CD4-positive, alpha-beta T cell (primary cell): Measurements from ENCODE around the gene KDELR1. TPM values are rescaled to one million over a fixed set of nuclear protein-coding genes. Genes with fewer than 3 reads are reported as not detected.

Experiments used
- ATAC-seq: fragments of 200-7000 bp; cut with Tn5 transposase; one replicate; pipeline ENCODE4 v1.10.0; 2022; ENCODE audit warnings: mild to moderate bottlenecking; ENCODE audit not compliant: poor library complexity
- CTCF ChIA-PET: fragments of 350-600 bp; sonication (Branson Sonifier 250); formaldehyde crosslinking; loops from one replicate; lab custom pipeline; 2021; ENCODE audit warnings: antibody characterized with exemption, inconsistent platforms; lab: Charles Lee
- POLR2A ChIA-PET: fragments of 350-600 bp; sonication (Branson Sonifier 250); formaldehyde crosslinking; loops from one replicate; lab custom pipeline; 2021; ENCODE audit warnings: antibody characterized with exemption, inconsistent platforms; lab: Charles Lee
- DNase-seq, 14 experiments: peaks; one replicate each; pipeline ENCODE4 v3.0.0-alpha.2; 2013 to 2020; ENCODE audit warnings: mixed read lengths in 2 of 14
- H3K27ac ChIP-seq, 2 donors: one replicate each; pipeline versions ENCODE4 v1.5.1 to v1.7.0; 2013; ENCODE audit warnings: low read length in 2 of 2, low read depth in 1 of 2, mild to moderate bottlenecking in 1 of 2
- H3K27me3 ChIP-seq, 2 experiments: 1 replicate in 1 of 2; 2 replicates in 1 of 2; pipeline versions ENCODE4 v1.6.1 to v1.7.0; 2013; ENCODE audit warnings: low read length in 2 of 2, control low read depth in 1 of 2, mild to moderate bottlenecking in 1 of 2, moderate library complexity in 1 of 2; ENCODE audit not compliant: insufficient read depth in 2 of 2, control insufficient read depth in 1 of 2
- H3K36me3 ChIP-seq: one replicate; pipeline ENCODE4 v1.6.1; 2013; ENCODE audit warnings: low read length, control low read depth; ENCODE audit not compliant: insufficient read depth
- H3K4me1 ChIP-seq: one replicate; pipeline ENCODE4 v1.6.1; 2013; ENCODE audit warnings: low read length, control low read depth; ENCODE audit not compliant: insufficient read depth
- H3K4me3 ChIP-seq: one replicate; pipeline ENCODE4 v1.5.1; 2013; ENCODE audit warnings: mild to moderate bottlenecking, low read length, moderate library complexity
- H3K9me3 ChIP-seq, 2 experiments: 1 replicate in 1 of 2; 2 replicates in 1 of 2; pipeline versions ENCODE4 v1.6.1 to v1.7.0; 2013; ENCODE audit warnings: low read length in 2 of 2, mild to moderate bottlenecking in 2 of 2, control low read depth in 1 of 2, moderate library complexity in 1 of 2; ENCODE audit not compliant: control insufficient read depth in 1 of 2, insufficient read depth in 1 of 2
- H3K27ac Mint-ChIP-seq: one replicate; pipeline ENCODE4 v1.8.0; 2020; ENCODE audit warnings: mixed read lengths
- H3K27me3 Mint-ChIP-seq: one replicate; pipeline ENCODE4 v1.8.0; 2021; ENCODE audit warnings: mixed read lengths
- H3K36me3 Mint-ChIP-seq: one replicate; pipeline ENCODE4 v1.8.0; 2021; ENCODE audit warnings: low read depth, mixed read lengths
- H3K4me1 Mint-ChIP-seq: one replicate; pipeline ENCODE4 v1.8.0; 2021; ENCODE audit warnings: low read depth, mixed read lengths
- H3K4me3 Mint-ChIP-seq: one replicate; pipeline ENCODE4 v1.8.0; 2020; ENCODE audit warnings: mild to moderate bottlenecking, mixed read lengths
- H3K9me3 Mint-ChIP-seq: one replicate; pipeline ENCODE4 v1.8.0; 2020; ENCODE audit warnings: mixed read lengths
- intact Hi-C, 2 experiments: fragments of 100-400 bp; cut with DNase I in 1 of 2; cut with micrococcal nuclease in 1 of 2; formaldehyde crosslinking; loops; one replicate each; pipeline versions ENCODE4 v1.15.1 to v1.9.0; 2023 to 2025; cut with DNase I, micrococcal nuclease
- total RNA-seq, 174 experiments: library from RNA in 2 of 174; stranded (reverse) in 2 of 174; gene quantifications; one replicate each; pipeline ENCODE4 v1.2.3 and lab custom pipeline; 2021 to 2026
- TF ChIP-seq, protein P1 (sequence below): fragments of 200-600 bp; IDR thresholded peaks from one replicate; pipeline ENCODE4 v1.8.0; 2022; ENCODE audit warnings: antibody characterized with exemption, mild to moderate bottlenecking

The KDELR1 gene
- total RNA-seq, 2 experiments from 2014 or later, result 32.2 to 39.6 TPM

DNA sequence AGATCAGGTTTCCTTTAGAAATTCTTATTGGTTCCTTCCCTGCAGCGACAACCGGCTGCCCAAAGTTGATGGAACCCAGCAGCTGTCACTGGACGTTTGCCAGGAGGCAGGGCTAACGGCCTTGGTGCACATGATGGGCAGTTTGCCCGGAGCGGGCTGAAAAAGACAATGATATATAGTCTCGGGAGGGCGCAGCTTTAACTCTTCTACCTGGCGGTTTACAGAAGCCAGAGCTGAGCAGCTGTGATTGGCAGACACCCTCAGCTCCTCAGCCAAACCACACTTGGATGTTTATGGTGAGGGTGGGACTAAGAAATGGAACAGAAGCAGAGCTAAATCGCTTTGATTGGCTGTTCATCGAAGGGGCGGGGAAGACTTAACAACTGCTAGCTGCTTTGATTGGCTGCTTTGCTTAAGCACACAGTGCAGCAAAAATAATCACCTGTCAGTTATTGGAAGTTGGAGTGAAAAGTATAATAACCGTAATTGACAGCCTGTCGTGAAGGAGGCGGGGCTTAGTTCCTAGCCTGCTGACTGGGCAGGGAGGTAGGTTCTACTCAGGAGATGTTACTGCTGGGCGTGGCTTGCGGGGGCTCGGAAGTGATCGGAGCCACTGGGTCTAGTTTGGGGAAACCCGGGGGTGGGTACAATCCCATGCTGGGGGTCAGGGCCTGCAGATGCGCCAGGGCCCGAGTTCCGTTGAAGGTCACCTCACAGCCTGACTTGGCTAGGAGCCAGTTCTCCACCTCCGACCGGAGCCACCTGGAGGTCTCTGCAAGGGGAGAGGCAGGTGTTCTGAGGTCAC is 58.5 kb downstream of the KDELR1 start:
- ChIA-PET POLR2A (interaction anchor here (0.7 to 6.4 kb wide), 24 partner anchors 11 to 1059 kb away, joined by 3 to 360 read pairs (median 4); partner anchors contain the start of genes CA11, CARD8, DBP and DHX34), CTCF (interaction anchor here (1.4 to 4.0 kb wide), 8 partner anchors 11 to 87 kb away, joined by 5 to 159 read pairs (median 7); partner anchors contain the start of genes EMP3, SYNGR4 and TMEM143)
- TF ChIP-seq, protein P1, sequence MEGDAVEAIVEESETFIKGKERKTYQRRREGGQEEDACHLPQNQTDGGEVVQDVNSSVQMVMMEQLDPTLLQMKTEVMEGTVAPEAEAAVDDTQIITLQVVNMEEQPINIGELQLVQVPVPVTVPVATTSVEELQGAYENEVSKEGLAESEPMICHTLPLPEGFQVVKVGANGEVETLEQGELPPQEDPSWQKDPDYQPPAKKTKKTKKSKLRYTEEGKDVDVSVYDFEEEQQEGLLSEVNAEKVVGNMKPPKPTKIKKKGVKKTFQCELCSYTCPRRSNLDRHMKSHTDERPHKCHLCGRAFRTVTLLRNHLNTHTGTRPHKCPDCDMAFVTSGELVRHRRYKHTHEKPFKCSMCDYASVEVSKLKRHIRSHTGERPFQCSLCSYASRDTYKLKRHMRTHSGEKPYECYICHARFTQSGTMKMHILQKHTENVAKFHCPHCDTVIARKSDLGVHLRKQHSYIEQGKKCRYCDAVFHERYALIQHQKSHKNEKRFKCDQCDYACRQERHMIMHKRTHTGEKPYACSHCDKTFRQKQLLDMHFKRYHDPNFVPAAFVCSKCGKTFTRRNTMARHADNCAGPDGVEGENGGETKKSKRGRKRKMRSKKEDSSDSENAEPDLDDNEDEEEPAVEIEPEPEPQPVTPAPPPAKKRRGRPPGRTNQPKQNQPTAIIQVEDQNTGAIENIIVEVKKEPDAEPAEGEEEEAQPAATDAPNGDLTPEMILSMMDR, result no peak
- DNase-seq, result peak; percentile 88 to 100 (median 93)
- H3K36me3 ChIP-seq, result peaks cover 29% of the 10 kb centered on the region
- H3K4me1 Mint-ChIP-seq, result peaks cover 53% of the 10 kb centered on the region
- H3K27me3 Mint-ChIP-seq, result no peaks in the 10 kb centered on the region
- peaks cover 46% of the 10 kb centered on the region for H3K36me3 Mint-ChIP-seq
- peaks cover 66% of the 10 kb centered on the region for H3K4me1 ChIP-seq
- H3K4me3 ChIP-seq, result peak overlapping the region; percentile 97
- H3K27me3 ChIP-seq, result no peaks in the 10 kb centered on the region
- peak overlapping the region; percentile 99 for H3K27ac Mint-ChIP-seq
- peak overlapping the region; percentile 97 for H3K27ac ChIP-seq
- intact Hi-C loops, result loop anchor here (1.0 to 5.0 kb wide), 6 partner anchors 8 to 304 kb away; partner anchors contain the start of genes CYTH2 (in 1 of the 2), DBP (in 1 of the 2), EMP3 (in 1 of the 2) and FAM83E (in 1 of the 2)
- H3K9me3 Mint-ChIP-seq, result no peaks in the 10 kb centered on the region
- H3K9me3 ChIP-seq, result no peaks in the 10 kb centered on the region
- peak; percentile 70 for ATAC-seq
- peak overlapping the region; percentile 89 for H3K4me3 Mint-ChIP-seq

Other genes starting within 250 kb of the KDELR1 start
- gene LIG1, start 221.2 kb downstream of the KDELR1 start, total RNA-seq, result 10 to 100 TPM; 62.8 to 70.7 TPM
- 1 to 10 TPM; 2.5 to 3.1 TPM for gene ZSWIM9, start 220.9 kb downstream of the KDELR1 start, total RNA-seq
- gene CARD8, start 135.6 kb downstream of the KDELR1 start, total RNA-seq, result 10 to 100 TPM; 71.1 to 73.1 TPM
- gene ZNF114, start 121.5 kb downstream of the KDELR1 start, total RNA-seq, result not detected
- gene EMP3, start 66.0 kb downstream of the KDELR1 start, total RNA-seq, result 100 to 1,000 TPM; 185 to 201 TPM
- 10 to 100 TPM in 1 of 2 experiments, 1 to 10 TPM in 1; 9.4 to 11.0 TPM for gene TMEM143, start 27.6 kb downstream of the KDELR1 start, total RNA-seq
- gene SYNGR4, start 27.2 kb downstream of the KDELR1 start, total RNA-seq, result not detected
- under 1 TPM in 1 of 2 experiments, not detected in 1; 0.06 TPM for gene GRIN2D, start 2.1 kb upstream of the KDELR1 start, total RNA-seq
- gene GRWD1, start 54.4 kb upstream of the KDELR1 start, total RNA-seq, result 10 to 100 TPM; 21.4 to 21.7 TPM
- 1 to 10 TPM; 1.7 to 2.0 TPM for gene KCNJ14, start 64.0 kb upstream of the KDELR1 start, total RNA-seq
- 10 to 100 TPM; 23.4 to 25.3 TPM for gene CYTH2, start 77.8 kb upstream of the KDELR1 start, total RNA-seq
- gene LMTK3, start 120.3 kb upstream of the KDELR1 start, total RNA-seq, result 10 to 100 TPM; 15.6 to 18.9 TPM
- not detected for gene SULT2B1, start 160.6 kb upstream of the KDELR1 start, total RNA-seq
- not detected for gene SPACA4, start 215.2 kb upstream of the KDELR1 start, total RNA-seq
- gene FAM83E, start 223.5 kb upstream of the KDELR1 start, total RNA-seq, result 1 to 10 TPM; 1.6 to 2.6 TPM
- 1,000 to 10,000 TPM; 2,820 to 2,913 TPM for gene RPL18, start 227.6 kb upstream of the KDELR1 start, total RNA-seq
- gene SPHK2, start 228.0 kb upstream of the KDELR1 start, total RNA-seq, result 10 to 100 TPM; 14.1 to 15.3 TPM
- 10 to 100 TPM; 48.3 to 55.6 TPM for gene DBP, start 245.8 kb upstream of the KDELR1 start, total RNA-seq